WTC11 (cell line): ENCODE results near the gene CRB2. TPM values are rescaled to one million over a fixed set of nuclear protein-coding genes. Genes with fewer than 3 reads are reported as not detected.

Experiments used
- ATAC-seq: fragments of 200-7000 bp; cut with Tn5 transposase; 2 replicates; pipeline ENCODE4 v1.10.0; 2021; ENCODE audit warnings: mild to moderate bottlenecking, moderate library complexity
- CTCF ChIA-PET: fragments of 300-600 bp; sonication (Branson Sonifier 250); formaldehyde crosslinking; loops from one replicate; lab custom pipeline; 2021; ENCODE audit warnings: antibody characterized with exemption; lab: Charles Lee
- POLR2A ChIA-PET: fragments of 350-600 bp; sonication (Branson Sonifier 250); formaldehyde crosslinking; loops from one replicate; lab custom pipeline; 2021; ENCODE audit warnings: antibody characterized with exemption; lab: Charles Lee
- DNase-seq: peaks from one replicate; pipeline ENCODE4 v3.0.0; 2021; ENCODE audit warnings: low spot score
- H3K27ac Mint-ChIP-seq: 2 replicates; pipeline ENCODE4 v1.8.0; 2021; ENCODE audit warnings: mixed read lengths
- H3K27me3 Mint-ChIP-seq: 2 replicates; pipeline ENCODE4 v1.8.0; 2021; ENCODE audit warnings: low read depth, mild to moderate bottlenecking, moderate library complexity, mixed read lengths
- H3K36me3 Mint-ChIP-seq: 2 replicates; pipeline ENCODE4 v1.8.0; 2021; ENCODE audit warnings: mixed read lengths
- H3K4me1 Mint-ChIP-seq: 2 replicates; pipeline ENCODE4 v1.8.0; 2022; ENCODE audit warnings: mixed read lengths
- H3K4me3 Mint-ChIP-seq: 2 replicates; pipeline ENCODE4 v1.8.0; 2021; ENCODE audit warnings: mild to moderate bottlenecking, moderate library complexity, mixed read lengths
- H3K9me3 Mint-ChIP-seq: 2 replicates; pipeline ENCODE4 v1.8.0; 2021; ENCODE audit warnings: mixed read lengths
- CREB1 ChIP-seq: sonication (generic); formaldehyde crosslinking; IDR thresholded peaks from 2 replicates; pipeline ENCODE4 v1.8.0; 2023; ENCODE audit warnings: mild to moderate bottlenecking, missing genetic modification reagents
- FOXJ3 ChIP-seq: sonication (generic); formaldehyde crosslinking; IDR thresholded peaks from 2 replicates; pipeline ENCODE4 v1.9.0; 2021; ENCODE audit warnings: missing genetic modification reagents, mild to moderate bottlenecking, borderline replicate concordance
- IRF2 ChIP-seq: sonication (generic); formaldehyde crosslinking; IDR thresholded peaks from 2 replicates; pipeline ENCODE4 v1.8.0; 2022; ENCODE audit warnings: low read depth, missing genetic modification reagents, borderline replicate concordance
- JAZF1 ChIP-seq: fragments of 250-450 bp; sonication (Bioruptor Pico); IDR thresholded peaks from 2 replicates; pipeline ENCODE4 v1.9.0; 2021; ENCODE audit warnings: moderate library complexity, mild to moderate bottlenecking, inconsistent platforms
- NR1H2 ChIP-seq: sonication (generic); formaldehyde crosslinking; IDR thresholded peaks from 2 replicates; pipeline ENCODE4 v1.9.0; 2021; ENCODE audit warnings: mild to moderate bottlenecking, moderate library complexity, missing genetic modification reagents
- PRRX2 ChIP-seq: fragments of 250-450 bp; sonication (Bioruptor Pico); IDR thresholded peaks from 2 replicates; pipeline ENCODE4 v1.8.0; 2021; ENCODE audit warnings: mild to moderate bottlenecking
- SMAD3 ChIP-seq: sonication (generic); formaldehyde crosslinking; IDR thresholded peaks from 2 replicates; pipeline ENCODE4 v1.8.0; 2022; ENCODE audit warnings: missing genetic modification reagents, mild to moderate bottlenecking, borderline replicate concordance
- SOX15 ChIP-seq: fragments of 250-450 bp; sonication (Bioruptor Pico); IDR thresholded peaks from 2 replicates; pipeline ENCODE4 v1.9.0; 2021; ENCODE audit warnings: mild to moderate bottlenecking
- TCF7 ChIP-seq: sonication (generic); formaldehyde crosslinking; IDR thresholded peaks from 2 replicates; pipeline ENCODE4 v1.8.0; 2022; ENCODE audit warnings: mild to moderate bottlenecking, low read depth, missing genetic modification reagents, moderate library complexity
- TEAD4 ChIP-seq: sonication (generic); formaldehyde crosslinking; IDR thresholded peaks from 2 replicates; pipeline ENCODE4 v1.8.0; 2022; ENCODE audit warnings: mild to moderate bottlenecking, missing genetic modification reagents
- ZNF138 ChIP-seq: sonication (generic); formaldehyde crosslinking; conservative IDR thresholded peaks from 2 replicates; pipeline ENCODE4 v1.8.1; 2022; ENCODE audit warnings: mild to moderate bottlenecking, moderate library complexity, missing genetic modification reagents
- ZNF232 ChIP-seq: sonication (generic); formaldehyde crosslinking; IDR thresholded peaks from 2 replicates; pipeline ENCODE4 v1.8.0; 2022; ENCODE audit warnings: mild to moderate bottlenecking, missing genetic modification reagents
- ZNF423 ChIP-seq: fragments of 250-450 bp; sonication (Bioruptor Pico); IDR thresholded peaks from 2 replicates; pipeline ENCODE4 v2.1.2; 2022; ENCODE audit warnings: mild to moderate bottlenecking, moderate library complexity
- total RNA-seq: library from RNA; stranded (reverse); gene quantifications from 3 replicates; pipeline ENCODE4 v1.2.3, GENCODE V29; 2021
- TF ChIP-seq, protein P1 (sequence below): fragments of 250-450 bp; sonication (Bioruptor Pico); conservative IDR thresholded peaks from 2 replicates; pipeline ENCODE4 v1.9.0; 2021; ENCODE audit warnings: mild to moderate bottlenecking
- TF ChIP-seq, protein P2 (sequence below): sonication (generic); formaldehyde crosslinking; IDR thresholded peaks from 2 replicates; pipeline ENCODE4 v1.8.1; 2023; ENCODE audit warnings: mild to moderate bottlenecking, missing genetic modification reagents
- TF ChIP-seq, protein P3 (sequence below): sonication (generic); formaldehyde crosslinking; conservative IDR thresholded peaks from 2 replicates; pipeline ENCODE4 v1.8.1; 2023; ENCODE audit warnings: mild to moderate bottlenecking, low read depth, missing genetic modification reagents, moderate library complexity
- TF ChIP-seq, protein P4 (sequence below): sonication (generic); formaldehyde crosslinking; IDR thresholded peaks from 2 replicates; pipeline ENCODE4 v1.8.0; 2022; ENCODE audit warnings: mild to moderate bottlenecking, missing genetic modification reagents
- TF ChIP-seq, protein P5 (sequence below): sonication (generic); formaldehyde crosslinking; IDR thresholded peaks from 2 replicates; pipeline ENCODE4 v1.8.1; 2022; ENCODE audit warnings: low read depth, missing genetic modification reagents, borderline replicate concordance
- TF ChIP-seq, protein P6 (sequence below): sonication (generic); formaldehyde crosslinking; IDR thresholded peaks from 2 replicates; pipeline ENCODE4 v1.8.0; 2023; ENCODE audit warnings: mild to moderate bottlenecking, missing genetic modification reagents
- TF ChIP-seq, protein P7 (sequence below): fragments of 250-450 bp; sonication (Bioruptor Pico); IDR thresholded peaks from 2 replicates; pipeline ENCODE4 v1.9.0; 2021; ENCODE audit warnings: mild to moderate bottlenecking

CRB2 gene
- total RNA-seq, 1 experiment from 2014 or later: 3.5 TPM

DNA sequence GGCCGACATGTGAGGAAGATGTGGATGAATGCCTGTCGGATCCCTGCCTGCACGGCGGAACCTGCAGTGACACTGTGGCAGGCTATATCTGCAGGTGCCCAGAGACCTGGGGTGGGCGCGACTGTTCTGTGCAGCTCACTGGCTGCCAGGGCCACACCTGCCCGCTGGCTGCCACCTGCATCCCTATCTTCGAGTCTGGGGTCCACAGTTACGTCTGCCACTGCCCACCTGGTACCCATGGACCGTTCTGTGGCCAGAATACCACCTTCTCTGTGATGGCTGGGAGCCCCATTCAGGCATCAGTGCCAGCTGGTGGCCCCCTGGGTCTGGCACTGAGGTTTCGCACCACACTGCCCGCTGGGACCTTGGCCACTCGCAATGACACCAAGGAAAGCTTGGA lies 14.1 kb downstream of the CRB2 start (continued):
- TF ChIP-seq, protein P1, sequence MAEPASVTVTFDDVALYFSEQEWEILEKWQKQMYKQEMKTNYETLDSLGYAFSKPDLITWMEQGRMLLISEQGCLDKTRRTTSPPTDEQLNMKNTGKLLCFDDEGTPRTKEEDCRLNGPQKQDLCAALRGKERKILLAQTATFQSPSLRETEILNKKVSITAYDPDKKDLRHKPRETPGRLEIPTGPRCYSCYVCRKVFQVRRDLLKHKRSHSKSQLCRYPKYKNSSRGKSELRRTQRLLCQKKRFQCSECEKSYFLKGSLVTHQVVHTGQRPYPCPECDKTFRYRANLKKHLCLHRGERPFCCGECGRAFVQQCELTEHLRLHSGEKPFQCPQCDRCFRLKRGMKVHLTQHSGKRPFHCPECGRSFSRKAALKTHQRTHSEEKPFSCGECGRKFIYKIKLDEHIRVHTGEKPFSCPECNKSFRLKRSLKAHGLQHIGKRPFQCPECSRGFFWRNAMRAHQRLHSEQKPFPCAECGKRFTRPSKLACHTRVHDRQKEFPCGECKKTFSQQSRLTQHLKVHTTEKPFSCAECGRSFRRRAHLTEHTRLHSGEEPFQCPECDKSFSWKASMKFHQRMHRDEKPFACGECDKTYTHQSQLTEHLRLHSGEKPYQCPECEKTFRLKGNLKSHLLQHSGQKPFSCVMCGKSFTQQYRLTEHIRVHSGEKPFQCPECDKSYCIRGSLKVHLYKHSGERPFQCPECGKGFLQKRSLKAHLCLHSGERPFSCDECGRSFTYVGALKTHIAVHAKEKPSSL (CRISPR knock-in tag): no peak
- TF ChIP-seq, protein P2, sequence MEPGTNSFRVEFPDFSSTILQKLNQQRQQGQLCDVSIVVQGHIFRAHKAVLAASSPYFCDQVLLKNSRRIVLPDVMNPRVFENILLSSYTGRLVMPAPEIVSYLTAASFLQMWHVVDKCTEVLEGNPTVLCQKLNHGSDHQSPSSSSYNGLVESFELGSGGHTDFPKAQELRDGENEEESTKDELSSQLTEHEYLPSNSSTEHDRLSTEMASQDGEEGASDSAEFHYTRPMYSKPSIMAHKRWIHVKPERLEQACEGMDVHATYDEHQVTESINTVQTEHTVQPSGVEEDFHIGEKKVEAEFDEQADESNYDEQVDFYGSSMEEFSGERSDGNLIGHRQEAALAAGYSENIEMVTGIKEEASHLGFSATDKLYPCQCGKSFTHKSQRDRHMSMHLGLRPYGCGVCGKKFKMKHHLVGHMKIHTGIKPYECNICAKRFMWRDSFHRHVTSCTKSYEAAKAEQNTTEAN (CRISPR knock-in tag): no peak
- TF ChIP-seq TCF7 (no peak), SOX15 (no peak), ZNF423 (CRISPR knock-in tag) (no peak), ZNF138 (CRISPR knock-in tag) (no peak), SMAD3 (no peak), FOXJ3 (no peak), JAZF1 (CRISPR knock-in tag) (no peak)
- TF ChIP-seq, protein P3, sequence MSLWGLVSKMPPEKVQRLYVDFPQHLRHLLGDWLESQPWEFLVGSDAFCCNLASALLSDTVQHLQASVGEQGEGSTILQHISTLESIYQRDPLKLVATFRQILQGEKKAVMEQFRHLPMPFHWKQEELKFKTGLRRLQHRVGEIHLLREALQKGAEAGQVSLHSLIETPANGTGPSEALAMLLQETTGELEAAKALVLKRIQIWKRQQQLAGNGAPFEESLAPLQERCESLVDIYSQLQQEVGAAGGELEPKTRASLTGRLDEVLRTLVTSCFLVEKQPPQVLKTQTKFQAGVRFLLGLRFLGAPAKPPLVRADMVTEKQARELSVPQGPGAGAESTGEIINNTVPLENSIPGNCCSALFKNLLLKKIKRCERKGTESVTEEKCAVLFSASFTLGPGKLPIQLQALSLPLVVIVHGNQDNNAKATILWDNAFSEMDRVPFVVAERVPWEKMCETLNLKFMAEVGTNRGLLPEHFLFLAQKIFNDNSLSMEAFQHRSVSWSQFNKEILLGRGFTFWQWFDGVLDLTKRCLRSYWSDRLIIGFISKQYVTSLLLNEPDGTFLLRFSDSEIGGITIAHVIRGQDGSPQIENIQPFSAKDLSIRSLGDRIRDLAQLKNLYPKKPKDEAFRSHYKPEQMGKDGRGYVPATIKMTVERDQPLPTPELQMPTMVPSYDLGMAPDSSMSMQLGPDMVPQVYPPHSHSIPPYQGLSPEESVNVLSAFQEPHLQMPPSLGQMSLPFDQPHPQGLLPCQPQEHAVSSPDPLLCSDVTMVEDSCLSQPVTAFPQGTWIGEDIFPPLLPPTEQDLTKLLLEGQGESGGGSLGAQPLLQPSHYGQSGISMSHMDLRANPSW (CRISPR knock-in tag): no peak
- TF ChIP-seq, protein P4, sequence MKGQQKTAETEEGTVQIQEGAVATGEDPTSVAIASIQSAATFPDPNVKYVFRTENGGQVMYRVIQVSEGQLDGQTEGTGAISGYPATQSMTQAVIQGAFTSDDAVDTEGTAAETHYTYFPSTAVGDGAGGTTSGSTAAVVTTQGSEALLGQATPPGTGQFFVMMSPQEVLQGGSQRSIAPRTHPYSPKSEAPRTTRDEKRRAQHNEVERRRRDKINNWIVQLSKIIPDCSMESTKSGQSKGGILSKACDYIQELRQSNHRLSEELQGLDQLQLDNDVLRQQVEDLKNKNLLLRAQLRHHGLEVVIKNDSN (CRISPR knock-in tag): no peak
- TF ChIP-seq, protein P5, sequence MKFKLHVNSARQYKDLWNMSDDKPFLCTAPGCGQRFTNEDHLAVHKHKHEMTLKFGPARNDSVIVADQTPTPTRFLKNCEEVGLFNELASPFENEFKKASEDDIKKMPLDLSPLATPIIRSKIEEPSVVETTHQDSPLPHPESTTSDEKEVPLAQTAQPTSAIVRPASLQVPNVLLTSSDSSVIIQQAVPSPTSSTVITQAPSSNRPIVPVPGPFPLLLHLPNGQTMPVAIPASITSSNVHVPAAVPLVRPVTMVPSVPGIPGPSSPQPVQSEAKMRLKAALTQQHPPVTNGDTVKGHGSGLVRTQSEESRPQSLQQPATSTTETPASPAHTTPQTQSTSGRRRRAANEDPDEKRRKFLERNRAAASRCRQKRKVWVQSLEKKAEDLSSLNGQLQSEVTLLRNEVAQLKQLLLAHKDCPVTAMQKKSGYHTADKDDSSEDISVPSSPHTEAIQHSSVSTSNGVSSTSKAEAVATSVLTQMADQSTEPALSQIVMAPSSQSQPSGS (CRISPR knock-in tag): no peak

DNA sequence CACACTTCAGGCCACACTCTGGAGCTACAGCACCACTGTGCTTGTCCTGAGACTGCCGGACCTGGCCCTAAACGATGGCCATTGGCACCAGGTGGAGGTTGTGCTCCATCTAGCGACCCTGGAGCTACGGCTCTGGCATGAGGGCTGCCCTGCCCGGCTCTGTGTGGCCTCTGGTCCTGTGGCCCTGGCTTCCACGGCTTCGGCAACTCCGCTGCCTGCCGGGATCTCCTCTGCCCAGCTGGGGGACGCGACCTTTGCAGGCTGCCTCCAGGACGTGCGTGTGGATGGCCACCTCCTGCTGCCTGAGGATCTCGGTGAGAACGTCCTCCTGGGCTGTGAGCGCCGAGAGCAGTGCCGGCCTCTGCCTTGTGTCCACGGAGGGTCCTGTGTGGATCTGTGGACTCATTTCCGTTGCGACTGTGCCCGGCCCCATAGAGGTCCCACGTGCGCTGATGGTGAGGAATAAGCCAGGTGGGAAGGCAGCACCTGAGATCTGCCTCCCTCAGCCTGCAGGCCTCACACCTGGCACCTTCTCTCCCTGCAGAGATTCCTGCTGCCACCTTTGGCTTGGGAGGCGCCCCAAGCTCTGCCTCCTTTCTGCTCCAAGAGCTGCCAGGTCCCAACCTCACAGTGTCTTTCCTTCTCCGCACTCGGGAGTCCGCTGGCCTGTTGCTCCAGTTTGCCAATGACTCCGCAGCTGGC lies 14.7 kb downstream of the CRB2 start:
- no peaks in the 10 kb centered on the region for H3K36me3 Mint-ChIP-seq
- peaks cover 15% of the 10 kb centered on the region for H3K4me1 Mint-ChIP-seq
- H3K27me3 Mint-ChIP-seq: peaks cover 60% of the 10 kb centered on the region
- H3K27ac Mint-ChIP-seq: no peak overlapping the region
- POLR2A ChIA-PET: no interaction called here
- CTCF ChIA-PET: interaction anchor here (0.6 to 1.2 kb wide), 4 partner anchors 12 to 15 kb away, joined by 3 to 4 read pairs (median 3); no protein-coding TSS in a partner anchor
- no peak overlapping the region for H3K4me3 Mint-ChIP-seq
- H3K9me3 Mint-ChIP-seq: no peaks in the 10 kb centered on the region
- DNase-seq (no peak), ATAC-seq (no peak)
- TF ChIP-seq, protein P3 (CRISPR knock-in tag): no peak
- TF ChIP-seq SMAD3 (no peak), TEAD4 (no peak), ZNF232 (CRISPR knock-in tag) (no peak), NR1H2 (CRISPR knock-in tag) (no peak), IRF2 (no peak), PRRX2 (CRISPR knock-in tag) (no peak), CREB1 (CRISPR knock-in tag) (no peak)
- TF ChIP-seq, protein P6, sequence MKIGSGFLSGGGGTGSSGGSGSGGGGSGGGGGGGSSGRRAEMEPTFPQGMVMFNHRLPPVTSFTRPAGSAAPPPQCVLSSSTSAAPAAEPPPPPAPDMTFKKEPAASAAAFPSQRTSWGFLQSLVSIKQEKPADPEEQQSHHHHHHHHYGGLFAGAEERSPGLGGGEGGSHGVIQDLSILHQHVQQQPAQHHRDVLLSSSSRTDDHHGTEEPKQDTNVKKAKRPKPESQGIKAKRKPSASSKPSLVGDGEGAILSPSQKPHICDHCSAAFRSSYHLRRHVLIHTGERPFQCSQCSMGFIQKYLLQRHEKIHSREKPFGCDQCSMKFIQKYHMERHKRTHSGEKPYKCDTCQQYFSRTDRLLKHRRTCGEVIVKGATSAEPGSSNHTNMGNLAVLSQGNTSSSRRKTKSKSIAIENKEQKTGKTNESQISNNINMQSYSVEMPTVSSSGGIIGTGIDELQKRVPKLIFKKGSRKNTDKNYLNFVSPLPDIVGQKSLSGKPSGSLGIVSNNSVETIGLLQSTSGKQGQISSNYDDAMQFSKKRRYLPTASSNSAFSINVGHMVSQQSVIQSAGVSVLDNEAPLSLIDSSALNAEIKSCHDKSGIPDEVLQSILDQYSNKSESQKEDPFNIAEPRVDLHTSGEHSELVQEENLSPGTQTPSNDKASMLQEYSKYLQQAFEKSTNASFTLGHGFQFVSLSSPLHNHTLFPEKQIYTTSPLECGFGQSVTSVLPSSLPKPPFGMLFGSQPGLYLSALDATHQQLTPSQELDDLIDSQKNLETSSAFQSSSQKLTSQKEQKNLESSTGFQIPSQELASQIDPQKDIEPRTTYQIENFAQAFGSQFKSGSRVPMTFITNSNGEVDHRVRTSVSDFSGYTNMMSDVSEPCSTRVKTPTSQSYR (CRISPR knock-in tag): no peak
- TF ChIP-seq, protein P7, sequence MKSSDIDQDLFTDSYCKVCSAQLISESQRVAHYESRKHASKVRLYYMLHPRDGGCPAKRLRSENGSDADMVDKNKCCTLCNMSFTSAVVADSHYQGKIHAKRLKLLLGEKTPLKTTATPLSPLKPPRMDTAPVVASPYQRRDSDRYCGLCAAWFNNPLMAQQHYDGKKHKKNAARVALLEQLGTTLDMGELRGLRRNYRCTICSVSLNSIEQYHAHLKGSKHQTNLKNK (CRISPR knock-in tag): no peak
